ENCODE measurements around the gene GDPD4. TPM values are rescaled to one million over a fixed set of nuclear protein-coding genes. Genes with fewer than 3 reads are reported as not detected.

Gene GDPD4
- total RNA-seq, 1 experiment from 2014 or later: not detected

DNA sequence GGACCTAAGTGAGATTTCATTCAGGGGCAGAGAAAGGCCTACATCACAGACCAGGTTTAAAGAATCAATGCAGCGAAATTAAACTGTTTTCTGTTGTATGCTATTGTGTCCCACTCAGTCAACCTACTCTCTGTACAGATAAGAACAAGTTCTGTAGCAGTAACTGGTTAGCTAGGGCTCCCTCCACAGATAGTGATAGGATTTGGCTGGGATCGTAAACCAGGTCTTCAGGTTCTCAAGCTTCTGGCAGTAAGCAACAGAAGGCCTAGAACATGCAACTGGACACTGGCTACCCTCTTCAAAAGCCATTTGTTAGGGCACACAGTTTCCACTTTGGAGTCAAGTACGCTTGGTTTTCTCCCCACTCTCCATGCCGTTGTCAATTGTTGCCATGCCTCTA lies 69.2 kb downstream of the GDPD4 start:
- Histone ChIP-seq H3K4me1 (ENCODE audit: control insufficient read depth in 1 of 2, insufficient read depth in 2 of 2, low read length in 2 of 2) (no peaks in the 10 kb centered on the region), H3K9me3 (ENCODE audit: control insufficient read depth in 1 of 2, insufficient read depth in 1 of 2, low read depth in 1 of 2, low read length in 2 of 2) (no peaks in the 10 kb centered on the region), H4K20me1 (ENCODE audit: insufficient read depth) (no peaks in the 10 kb centered on the region), H2AFZ (ENCODE audit: low read depth, low read length, poor library complexity, severe bottlenecking) (no peak overlapping the region), H3K9me2 (ENCODE audit: insufficient read depth) (no peaks in the 10 kb centered on the region), H3K36me3 (ENCODE audit: control insufficient read depth in 1 of 2, insufficient read depth in 2 of 2, low read length in 2 of 2) (no peaks in the 10 kb centered on the region), H3K27me3 (ENCODE audit: insufficient read depth, low read length) (no peaks in the 10 kb centered on the region), H3K4me3 (replicated peaks in 1 of 2; ENCODE audit: low read depth in 1 of 2, low read length in 2 of 2) (no peak overlapping the region), H3K27ac (ENCODE audit: low read depth, low read length) (no peak overlapping the region), H3K79me2 (ENCODE audit: insufficient read depth, low read length) (no peaks in the 10 kb centered on the region), H3K4me2 (ENCODE audit: low read length) (no peak overlapping the region), H3K9ac (ENCODE audit: low read length) (no peak overlapping the region)
- ChIA-PET RAD21 (ENCODE audit: low non-redundant PET in 1 of 2, low total read pairs in 2 of 2, uncharacterized antibody in 2 of 2, unreplicated experiment in 2 of 2) (no interaction called here), CTCF (no interaction called here), POLR2A (no interaction called here)
- no peak for DNase-seq (ENCODE audit: low read depth, low spot score)
- no peak for ATAC-seq
- intact Hi-C loops (cut with micrococcal nuclease): no loop called here
- TF ChIP-seq, protein P1, sequence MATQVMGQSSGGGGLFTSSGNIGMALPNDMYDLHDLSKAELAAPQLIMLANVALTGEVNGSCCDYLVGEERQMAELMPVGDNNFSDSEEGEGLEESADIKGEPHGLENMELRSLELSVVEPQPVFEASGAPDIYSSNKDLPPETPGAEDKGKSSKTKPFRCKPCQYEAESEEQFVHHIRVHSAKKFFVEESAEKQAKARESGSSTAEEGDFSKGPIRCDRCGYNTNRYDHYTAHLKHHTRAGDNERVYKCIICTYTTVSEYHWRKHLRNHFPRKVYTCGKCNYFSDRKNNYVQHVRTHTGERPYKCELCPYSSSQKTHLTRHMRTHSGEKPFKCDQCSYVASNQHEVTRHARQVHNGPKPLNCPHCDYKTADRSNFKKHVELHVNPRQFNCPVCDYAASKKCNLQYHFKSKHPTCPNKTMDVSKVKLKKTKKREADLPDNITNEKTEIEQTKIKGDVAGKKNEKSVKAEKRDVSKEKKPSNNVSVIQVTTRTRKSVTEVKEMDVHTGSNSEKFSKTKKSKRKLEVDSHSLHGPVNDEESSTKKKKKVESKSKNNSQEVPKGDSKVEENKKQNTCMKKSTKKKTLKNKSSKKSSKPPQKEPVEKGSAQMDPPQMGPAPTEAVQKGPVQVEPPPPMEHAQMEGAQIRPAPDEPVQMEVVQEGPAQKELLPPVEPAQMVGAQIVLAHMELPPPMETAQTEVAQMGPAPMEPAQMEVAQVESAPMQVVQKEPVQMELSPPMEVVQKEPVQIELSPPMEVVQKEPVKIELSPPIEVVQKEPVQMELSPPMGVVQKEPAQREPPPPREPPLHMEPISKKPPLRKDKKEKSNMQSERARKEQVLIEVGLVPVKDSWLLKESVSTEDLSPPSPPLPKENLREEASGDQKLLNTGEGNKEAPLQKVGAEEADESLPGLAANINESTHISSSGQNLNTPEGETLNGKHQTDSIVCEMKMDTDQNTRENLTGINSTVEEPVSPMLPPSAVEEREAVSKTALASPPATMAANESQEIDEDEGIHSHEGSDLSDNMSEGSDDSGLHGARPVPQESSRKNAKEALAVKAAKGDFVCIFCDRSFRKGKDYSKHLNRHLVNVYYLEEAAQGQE (IDR thresholded peaks at IDR 0.05; ENCODE audit: low read depth): no peak
- TF ChIP-seq, protein P2, sequence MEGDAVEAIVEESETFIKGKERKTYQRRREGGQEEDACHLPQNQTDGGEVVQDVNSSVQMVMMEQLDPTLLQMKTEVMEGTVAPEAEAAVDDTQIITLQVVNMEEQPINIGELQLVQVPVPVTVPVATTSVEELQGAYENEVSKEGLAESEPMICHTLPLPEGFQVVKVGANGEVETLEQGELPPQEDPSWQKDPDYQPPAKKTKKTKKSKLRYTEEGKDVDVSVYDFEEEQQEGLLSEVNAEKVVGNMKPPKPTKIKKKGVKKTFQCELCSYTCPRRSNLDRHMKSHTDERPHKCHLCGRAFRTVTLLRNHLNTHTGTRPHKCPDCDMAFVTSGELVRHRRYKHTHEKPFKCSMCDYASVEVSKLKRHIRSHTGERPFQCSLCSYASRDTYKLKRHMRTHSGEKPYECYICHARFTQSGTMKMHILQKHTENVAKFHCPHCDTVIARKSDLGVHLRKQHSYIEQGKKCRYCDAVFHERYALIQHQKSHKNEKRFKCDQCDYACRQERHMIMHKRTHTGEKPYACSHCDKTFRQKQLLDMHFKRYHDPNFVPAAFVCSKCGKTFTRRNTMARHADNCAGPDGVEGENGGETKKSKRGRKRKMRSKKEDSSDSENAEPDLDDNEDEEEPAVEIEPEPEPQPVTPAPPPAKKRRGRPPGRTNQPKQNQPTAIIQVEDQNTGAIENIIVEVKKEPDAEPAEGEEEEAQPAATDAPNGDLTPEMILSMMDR (IDR thresholded peaks at IDR 0.05 in 2 of 3, conservative IDR thresholded peaks at IDR 0.05 in 1 of 3; ENCODE audit: borderline replicate concordance in 1 of 3, insufficient read depth in 1 of 3, low read depth in 2 of 3, low read length in 2 of 3): no peak
- TF ChIP-seq POLR2A (IDR thresholded peaks at IDR 0.05; ENCODE audit: borderline replicate concordance, extremely low read depth, insufficient read depth, insufficient read length): no peak
- no peak for TF ChIP-seq JUND (IDR thresholded peaks at IDR 0.05)
- TF ChIP-seq FOSL1 (IDR thresholded peaks at IDR 0.05; ENCODE audit: low read depth): no peak
- TF ChIP-seq, protein P3, sequence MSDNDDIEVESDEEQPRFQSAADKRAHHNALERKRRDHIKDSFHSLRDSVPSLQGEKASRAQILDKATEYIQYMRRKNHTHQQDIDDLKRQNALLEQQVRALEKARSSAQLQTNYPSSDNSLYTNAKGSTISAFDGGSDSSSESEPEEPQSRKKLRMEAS (IDR thresholded peaks at IDR 0.05): no peak
- TF ChIP-seq ZNF274 (IDR thresholded peaks at IDR 0.05; ENCODE audit: low read depth, low read length): no peak
- BruUV-seq (replicated peaks): no TSS peak
